GM18861 (cell line): Measurements from ENCODE around the gene SDF2L1.
"Not testable (repeated sequence)": the region's sequence is repeated elsewhere in the genome, so short reads cannot be mapped to it uniquely, and the experiment has no call there.

Experiments used
- ATAC-seq: cut with Tn5 transposase; IDR thresholded peaks from one replicate; pipeline ENCODE4 v1.9.1; 2021; ENCODE audit not compliant: unreplicated experiment

Gene SDF2L1

DNA sequence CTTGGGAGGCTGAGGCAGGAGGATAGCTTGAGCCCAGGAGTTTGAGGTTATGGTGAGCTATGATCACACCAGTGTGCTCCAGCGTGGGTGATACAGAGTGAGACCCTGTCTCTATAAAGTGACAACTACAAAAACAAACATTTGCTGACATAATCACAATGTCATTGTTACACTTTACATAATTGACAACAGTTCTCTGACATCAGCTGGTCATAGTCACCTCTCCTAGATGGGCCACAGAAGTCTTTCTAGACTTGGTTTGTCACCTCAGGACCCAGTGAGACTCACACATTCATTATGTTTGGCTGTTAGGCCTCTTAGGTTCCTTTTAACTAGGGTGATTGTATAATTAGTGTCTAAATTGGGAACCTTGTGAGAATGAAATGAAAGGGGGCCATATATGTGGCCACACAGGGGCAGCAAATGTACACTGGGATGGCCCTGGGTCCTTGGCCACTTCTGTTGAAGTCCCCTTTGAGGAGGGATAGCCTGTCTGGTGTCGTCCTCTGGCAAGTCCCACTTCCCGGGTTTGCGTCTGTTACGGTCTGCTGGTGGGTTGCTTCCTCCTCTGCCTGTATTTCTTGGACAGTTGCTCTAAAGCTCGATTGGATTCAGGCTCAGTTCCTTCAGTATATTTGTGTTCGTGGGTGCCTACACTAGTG is 17.9 kb downstream of the SDF2L1 start:
- no peak for ATAC-seq

DNA sequence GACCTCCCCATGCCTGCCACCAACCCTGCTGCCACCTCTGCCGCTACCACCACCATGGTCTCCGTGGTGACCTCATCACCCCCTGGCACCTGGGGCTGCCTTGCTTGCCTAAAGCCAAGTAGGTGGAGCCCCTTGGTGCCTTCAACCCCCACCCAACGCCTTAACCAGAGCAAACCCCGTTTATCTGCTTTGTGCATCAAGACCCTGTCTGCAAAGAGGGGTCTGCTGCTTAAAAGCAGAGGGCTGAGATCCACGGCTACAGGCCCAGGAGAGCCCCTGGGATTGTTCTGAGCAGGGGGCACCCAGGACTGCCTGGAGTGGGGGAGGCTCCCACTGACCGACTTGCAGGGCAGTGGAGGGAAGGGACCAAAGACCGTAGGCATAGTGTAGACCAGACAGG is 18.8 kb downstream of the SDF2L1 start:
- no peak for ATAC-seq

DNA sequence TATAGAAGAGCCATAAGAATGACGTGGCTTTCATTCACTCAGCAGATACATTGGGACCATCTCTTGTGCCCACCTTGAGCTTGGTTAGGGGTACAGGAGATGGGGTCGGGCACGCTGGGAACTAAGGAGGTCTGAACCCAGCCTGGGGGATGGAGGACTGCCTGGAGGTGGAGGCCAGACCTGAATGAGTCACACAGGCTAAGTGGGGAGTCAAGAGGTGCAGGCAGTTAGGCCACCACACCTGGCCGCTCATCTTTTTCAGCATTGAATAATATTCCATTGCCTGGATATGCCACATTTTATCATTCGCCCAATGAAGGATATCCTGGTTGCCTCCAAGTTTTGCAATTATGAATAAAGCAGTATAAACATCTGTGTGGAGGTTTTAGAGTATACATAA is 19.9 kb downstream of the SDF2L1 start:
- no peak for ATAC-seq

DNA sequence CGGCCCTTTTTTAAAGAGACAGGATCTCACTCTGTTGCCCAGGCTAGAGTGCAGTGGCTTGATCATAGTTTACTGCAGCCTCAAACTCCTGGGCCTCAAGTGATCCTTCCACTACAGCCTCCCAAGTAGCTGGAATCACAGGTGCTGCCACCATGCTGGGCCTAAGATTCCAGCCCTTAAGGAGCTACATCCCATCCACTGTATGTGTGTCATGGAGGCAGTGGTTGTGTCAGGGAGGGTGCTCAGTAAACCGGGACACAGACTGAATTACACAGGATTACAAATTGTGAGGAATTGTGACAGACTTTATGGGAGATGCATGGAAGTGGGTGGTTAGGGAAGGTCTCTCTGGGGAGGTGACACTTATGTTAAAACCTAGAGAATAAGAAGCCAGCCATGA is 21.6 kb downstream of the SDF2L1 start:
- no peak for ATAC-seq

DNA sequence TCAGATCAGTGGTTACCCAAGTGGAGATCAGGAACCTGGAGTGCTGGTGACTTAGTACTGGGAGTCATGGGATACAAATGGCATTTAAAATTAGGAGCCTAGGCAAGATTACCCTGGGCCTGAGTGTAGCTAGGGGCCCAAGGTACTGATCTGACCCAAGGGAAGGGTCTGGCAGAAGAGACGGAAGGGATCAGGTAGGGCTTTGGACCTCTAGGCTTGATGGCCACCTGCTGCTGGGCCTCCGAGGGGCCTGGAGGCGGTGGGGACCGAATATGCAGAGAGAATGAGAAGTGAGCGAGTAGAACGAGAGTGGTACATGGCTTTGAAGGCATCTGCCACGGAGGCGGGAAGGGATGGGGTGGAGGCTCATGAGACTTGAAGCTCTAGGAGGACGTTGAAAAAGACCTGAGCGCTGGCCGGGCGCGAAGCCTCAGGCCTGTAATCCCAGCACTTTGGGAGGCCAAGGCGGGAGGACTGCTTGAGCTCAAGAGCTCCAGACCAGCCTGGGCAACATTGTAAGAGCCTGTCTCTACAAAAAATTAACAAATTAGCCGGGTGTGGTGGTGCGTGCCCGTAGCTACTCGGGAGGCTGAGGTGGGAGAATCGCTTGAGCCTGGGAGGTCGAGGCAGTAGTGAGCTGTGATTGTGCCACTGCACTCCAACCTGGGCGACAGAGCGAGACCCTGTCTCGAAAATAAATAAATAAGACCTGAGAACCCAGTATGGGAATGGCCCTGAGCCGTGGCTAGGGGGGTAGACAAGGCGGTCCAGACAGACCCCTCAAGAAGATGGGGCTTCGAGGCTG is 23.1 kb downstream of the SDF2L1 start:
- no peak for ATAC-seq

DNA sequence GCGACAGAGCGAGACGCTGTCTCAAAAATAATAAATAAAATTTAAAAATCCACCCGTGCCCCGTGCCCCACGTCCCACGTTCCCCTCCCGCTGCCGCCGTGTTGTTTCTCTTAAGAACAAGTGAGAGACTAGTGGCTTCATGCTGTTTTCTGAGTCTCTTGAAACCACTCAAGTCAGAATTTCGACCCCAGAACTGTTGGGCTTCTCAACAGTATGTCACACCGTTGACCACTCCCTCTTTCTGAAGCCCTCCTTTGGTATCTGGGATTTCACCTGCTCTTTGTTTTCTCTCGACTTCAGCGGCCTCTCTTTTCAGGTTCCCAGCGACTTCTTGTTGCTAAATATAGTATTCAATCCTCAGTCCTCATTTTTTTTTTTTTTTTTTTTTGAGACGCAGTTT is 24.7 kb downstream of the SDF2L1 start:
- no peak for ATAC-seq

DNA sequence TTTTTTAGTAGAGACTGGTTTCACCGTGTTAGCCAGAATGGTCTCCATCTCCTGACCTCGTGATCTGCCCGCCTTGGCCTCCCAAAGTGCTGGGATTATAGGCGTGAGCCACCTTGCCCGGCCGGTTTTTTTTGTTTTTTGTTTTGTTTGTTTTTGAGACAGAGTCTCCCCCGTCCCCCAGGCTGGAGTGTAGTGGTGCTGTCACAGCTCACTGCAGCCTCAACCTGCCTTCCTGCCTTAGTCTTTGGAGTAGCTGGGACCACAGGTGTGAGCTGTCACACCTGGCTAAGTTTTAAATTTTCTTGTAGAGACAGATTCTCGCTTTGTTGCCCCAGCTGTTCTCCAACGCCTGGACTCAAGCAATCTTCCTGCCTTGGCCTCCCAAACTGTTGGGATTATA is 26.9 kb downstream of the SDF2L1 start:
- ATAC-seq: no peak

DNA sequence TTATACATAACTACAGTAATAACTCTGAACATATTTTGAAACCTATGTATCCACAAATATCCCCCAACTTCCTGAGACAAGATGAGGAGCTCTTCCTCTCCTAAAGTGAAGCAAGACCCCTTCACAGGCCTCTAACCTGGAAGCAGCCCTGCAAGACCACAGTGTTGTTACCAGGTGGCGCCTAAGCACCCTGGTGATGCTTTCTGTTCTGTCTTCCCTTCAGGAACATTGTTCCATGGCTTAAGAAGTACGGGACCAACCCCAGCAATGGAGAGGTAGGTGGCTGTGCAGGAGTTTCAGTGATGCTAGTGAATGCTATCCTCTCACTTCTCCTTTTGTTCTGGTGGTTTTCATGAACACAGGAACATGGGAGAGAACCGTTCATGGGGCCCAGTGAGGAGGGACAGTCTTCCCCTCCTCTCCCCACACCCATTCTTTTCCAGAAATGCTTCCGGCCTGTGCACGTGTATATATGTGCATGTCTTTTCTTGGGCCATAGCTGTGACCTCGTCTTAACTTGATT is 30.1 kb downstream of the SDF2L1 start:
- ATAC-seq: no peak

DNA sequence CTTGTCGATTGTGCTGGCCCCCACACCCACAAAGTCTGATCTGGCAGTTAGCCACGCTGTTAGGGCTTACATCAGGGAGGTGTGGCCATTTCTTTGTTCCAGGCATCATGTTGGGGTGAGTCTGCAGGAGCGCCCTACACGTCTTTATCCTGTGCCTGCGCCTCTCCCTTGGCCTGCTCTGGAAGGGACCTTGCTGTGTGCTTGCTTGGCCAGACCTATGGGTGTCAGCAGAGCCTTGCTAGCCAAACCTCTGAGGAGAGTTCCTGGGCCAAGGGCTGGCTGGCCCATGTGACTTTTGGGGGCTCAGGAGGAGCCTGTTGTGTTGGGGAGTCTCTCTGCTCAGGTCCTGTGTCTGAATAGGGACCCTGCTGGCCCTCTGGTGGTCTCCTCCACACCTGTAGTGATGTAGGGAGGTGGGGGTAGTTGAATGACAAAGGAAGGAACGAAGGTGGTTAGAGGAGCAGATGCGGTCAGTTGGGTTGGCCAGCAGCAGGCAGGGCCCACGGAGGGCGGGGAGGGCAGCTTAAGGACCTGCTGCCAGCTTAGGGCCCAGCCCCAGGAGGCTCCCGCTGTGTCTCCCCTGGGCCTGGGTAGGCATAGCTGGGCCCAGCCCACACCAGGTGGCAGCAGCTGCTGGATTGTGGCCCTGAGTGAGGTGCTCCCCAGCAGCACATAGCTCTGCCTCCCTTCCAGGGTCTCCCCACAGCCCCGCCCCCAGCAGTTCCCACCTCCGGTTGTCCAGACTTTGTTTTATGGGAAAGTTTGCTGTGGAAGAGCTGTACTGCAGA is 31.6 kb downstream of the SDF2L1 start:
- ATAC-seq: no peak

DNA sequence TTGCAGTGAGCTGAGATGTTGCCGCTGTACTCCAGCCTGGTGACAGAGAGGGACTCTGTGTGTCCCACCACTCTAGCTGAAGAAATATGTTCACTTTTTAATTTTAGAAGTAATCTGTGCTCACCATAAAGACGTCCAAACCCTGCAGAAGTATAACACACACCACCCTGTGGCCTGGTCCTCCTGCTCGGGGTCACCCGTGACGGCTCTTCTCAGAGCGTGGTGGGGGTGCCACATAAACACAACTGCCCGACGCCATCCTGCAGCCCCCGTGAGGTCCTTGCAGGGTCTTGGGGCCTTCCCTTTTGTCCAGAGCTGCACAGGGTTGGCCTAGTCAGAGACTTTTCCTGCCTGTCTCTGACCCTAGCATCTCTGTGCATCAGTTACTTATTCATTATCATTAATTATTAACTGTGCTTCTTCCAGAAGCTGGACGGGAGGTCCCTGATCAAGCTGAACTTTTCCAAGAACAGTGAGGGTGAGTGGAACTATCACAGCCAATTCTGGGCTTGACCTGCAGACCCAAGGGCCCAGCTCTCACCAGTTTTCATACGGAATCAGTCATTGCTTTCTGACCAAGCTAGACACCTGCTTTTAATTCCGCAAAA is 32.6 kb downstream of the SDF2L1 start:
- ATAC-seq: no peak

DNA sequence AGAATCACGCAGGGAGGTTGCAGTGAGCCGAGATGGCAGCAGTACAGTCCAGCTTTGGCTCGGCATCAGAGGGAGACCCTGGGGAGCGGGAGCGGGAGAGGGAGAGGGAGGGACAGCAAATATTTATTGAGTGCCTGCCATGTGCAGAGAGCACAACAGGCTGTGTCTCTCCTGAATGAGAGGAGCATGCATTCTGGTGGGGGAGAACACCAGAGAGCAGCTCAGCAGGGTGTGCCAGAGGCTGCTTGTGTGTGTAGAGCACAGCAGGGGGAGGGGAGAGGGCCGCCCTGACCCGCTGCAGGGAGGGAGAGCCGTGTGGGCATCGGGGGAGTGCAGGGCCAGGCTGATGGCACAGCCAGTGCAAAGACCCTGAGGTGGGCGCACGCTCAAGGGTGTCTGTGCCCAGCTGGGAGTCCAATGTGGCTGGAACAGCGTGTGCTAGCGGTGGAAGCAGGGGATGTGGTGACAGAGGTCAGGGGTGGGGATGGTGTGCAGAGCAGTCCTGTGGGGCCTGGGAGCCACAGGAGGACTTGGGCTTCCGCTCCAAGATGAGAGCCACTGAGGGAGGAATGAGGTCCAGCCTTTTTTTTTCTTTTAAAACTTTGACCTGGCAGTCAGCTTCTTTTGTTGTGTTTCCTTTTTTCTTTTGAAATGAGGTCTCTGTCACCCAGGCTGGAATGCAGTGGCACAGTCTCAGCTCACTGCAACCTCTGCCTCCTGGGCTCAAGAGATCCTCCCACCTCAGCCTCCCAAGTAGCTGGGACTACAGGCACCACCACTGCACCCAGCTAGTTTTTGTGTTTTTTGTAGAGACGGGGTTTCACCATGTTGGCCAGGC is 35.7 kb downstream of the SDF2L1 start:
- ATAC-seq: no peak

DNA sequence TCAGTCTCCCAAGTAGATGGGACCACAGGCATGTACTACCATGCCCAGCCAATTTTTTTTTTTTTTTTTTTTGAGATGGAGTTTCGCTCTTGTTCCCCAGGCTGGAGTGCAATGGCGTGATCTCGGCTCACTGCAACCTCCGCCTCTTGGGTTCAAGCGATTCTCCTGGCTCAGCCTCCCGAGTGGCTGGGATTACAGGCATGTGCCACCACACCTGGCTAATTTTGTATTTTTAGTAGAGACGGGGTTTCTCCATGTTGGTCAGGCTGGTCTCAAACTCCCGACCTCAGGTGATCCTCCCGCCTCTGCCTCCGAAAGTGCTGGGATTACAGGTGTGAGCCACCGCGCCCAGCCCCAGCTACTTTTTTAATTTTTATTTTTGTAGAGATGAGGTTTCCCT is 36.7 kb downstream of the SDF2L1 start:
- not testable (repeated sequence) for ATAC-seq

DNA sequence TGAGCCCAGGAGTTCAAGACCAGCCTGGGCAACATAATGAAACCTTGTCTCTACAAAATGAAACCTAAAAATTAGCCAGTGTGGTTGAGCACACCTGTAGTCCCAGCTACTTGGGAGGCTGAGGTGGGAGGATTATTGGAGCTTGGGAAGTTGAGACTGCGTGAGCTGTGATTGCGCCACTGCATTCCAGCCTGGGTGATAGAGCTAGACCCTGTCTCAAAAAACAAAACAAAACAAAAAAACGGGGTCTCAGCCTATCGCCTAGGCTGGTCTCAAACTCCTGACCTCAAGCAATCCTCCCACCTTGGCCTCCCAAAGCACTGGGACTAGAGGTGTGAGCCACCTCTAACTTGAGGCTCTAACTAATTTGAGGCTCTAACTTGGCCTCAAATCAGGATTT is 37.3 kb downstream of the SDF2L1 start:
- ATAC-seq: no peak

DNA sequence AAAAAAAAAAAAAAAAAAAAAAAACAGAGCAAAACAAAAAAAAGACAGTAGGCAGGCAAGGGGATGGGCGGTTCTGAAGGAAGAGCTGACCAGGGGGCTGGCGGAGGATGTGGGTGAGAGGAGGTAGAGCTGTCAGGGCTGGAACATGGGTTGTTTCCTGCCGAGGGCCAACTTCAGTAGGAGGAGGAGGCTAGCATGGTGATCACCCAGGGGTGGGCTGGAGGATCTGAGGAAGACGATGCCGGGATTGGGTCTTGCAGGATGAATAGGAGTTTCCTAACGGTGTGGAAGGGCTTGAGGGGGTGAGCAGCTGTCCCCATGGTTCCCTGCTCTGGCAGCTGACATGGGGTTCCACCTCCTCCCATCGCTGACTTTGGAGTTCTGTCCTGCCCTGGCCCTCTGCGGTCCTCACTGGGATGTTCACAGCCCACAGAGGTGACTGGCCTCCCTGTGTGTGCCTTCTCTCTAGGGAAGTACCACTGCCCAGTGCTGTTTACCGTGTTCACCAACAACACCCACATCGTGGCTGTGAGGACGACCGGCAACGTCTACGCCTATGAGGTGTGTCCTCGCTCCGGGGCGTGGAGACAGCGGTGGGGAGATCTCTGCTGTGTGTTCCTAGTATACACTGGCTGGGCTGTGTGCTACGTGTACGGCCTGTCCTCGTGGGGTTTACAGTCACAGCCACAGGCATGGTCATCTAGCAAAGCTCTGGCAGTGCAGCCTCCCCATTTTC is 38.9 kb downstream of the SDF2L1 start:
- ATAC-seq: no peak

DNA sequence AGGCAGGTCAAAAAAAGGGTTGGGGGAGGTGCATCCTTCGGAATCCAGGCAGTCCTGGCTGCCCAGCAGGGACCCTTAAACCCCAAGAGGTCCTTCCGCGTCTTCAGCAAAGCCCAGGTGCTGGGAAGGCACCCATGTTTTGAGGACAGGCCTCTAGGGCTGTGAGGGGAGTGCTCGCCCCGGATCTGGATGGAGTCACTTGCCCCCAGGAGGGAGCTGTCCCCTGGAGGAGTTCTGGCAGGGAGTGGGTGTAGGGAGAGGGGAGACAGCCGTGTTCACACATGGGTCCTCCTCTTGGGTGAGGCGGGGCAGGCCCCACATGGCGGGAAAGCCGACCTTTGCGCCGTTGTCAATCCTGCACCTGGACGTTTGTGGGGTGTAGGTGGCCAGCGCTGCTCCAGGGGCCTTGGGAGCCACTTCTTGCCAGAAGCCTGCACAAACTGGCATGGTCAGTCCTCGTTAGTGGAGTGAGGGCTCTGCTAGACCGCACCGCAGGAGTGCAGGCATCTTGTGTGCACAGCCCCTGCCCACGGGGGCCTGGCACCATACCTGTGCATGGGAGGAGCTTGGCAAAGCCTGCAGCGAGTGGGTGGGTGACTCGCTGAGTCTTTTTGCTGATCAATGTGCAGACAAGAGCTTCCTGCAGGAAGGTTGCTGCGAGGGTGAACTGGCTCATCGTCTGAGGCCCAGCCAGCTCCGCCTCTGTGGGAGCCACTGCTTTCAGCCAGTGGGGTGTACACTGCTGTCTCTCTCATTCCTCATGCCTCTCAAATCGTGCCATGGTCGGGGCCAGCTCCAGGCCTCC is 39.7 kb downstream of the SDF2L1 start:
- no peak for ATAC-seq

DNA sequence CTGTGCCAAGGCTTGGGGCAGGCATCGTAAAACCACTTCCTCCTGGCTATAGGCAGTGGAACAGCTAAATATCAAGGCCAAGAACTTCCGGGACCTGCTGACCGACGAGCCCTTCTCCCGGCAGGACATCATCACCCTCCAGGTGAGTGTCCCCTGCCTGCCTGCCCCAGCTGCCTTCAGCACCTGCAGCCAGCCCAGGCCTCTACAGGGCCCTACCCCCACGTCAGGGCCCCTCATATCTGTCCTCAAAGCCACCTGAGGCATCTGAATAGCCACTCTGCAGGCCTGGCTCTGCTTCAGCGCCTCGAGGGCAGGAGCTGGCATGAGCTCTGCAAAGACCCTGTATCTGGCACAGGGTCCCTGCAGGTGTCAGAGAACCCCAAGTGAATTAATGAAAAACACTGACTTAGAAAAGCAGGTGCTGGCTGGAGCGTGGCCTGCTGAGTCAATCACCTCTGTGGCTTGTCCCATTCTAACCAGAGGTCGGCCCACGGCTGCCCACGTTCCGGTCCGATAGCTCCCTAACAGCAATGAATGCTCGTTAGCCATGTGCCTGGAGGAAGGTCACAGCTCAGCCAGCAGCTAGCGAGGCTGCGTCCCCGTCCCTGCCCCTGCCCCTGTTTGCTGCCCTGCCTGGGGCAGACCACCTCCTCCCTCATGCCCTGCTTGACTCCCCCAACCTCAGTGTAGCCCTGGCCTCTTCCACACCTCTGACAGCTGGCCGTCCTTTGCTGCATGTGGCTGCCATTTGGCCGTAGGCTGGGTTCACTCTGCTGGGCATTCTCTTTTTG is 40.5 kb downstream of the SDF2L1 start:
- ATAC-seq: no peak

DNA sequence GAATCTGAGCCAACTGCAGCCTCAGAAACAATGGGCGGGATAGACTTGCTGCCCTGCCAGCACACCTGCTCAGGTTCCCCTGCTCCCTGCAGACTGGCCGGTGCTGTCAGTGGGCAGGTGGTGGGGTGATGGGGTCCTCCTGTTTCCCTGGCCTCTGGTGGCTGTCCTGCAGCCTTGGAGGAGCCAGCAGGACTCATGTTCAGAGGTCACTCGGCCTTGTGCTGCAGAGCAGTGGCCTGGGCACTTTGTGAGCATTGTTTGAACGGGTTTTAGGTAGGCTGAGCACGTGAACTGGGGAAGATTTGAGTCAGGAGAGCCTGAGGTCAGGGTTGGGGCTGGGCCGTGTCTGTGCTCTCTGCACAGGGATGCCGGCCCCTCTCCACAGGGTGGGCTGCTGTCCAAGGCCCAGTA is 41.3 kb downstream of the SDF2L1 start:
- ATAC-seq: no peak
